Measurements from ENCODE around the gene MSH3.

DNA sequence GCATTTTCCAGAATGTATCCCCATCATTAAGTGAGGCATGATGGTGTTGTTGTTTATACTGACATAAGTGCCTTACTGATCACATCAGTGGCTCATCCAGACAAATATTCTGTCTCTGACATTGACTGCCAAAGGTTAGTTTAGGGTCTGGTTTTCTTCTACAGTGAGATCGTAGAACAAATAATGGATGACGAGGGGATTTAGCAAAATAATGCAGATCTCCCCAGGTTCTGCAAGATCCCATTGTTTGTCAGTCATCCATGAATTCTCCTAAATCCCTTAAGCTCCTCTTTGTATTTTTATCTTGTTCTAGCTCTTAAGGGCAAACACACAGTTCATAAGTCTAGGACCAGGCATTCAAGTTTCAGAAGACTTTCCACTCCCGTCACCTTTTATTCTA, 93.5 kb downstream of the MSH3 start:
- TF ChIP-seq POLR2AphosphoS5 (IDR thresholded peaks at IDR 0.05; ENCODE audit: low read depth, low read length): no peak
- no peak for TF ChIP-seq POLR2A (IDR thresholded peaks at IDR 0.05; ENCODE audit: low read depth, low read length)
- TF ChIP-seq TAF1 (IDR thresholded peaks at IDR 0.05; ENCODE audit: borderline replicate concordance, low read depth, low read length): no peak
